ENCODE results near the gene RBM17. TPM values are rescaled to one million over a fixed set of nuclear protein-coding genes. Genes with fewer than 3 reads are reported as not detected.
A peak's percentile ranks its signal among the peaks of the same experiment; 100 is the strongest.

RBM17 gene
- total RNA-seq, 1 experiment from 2014 or later, result 160 TPM

DNA sequence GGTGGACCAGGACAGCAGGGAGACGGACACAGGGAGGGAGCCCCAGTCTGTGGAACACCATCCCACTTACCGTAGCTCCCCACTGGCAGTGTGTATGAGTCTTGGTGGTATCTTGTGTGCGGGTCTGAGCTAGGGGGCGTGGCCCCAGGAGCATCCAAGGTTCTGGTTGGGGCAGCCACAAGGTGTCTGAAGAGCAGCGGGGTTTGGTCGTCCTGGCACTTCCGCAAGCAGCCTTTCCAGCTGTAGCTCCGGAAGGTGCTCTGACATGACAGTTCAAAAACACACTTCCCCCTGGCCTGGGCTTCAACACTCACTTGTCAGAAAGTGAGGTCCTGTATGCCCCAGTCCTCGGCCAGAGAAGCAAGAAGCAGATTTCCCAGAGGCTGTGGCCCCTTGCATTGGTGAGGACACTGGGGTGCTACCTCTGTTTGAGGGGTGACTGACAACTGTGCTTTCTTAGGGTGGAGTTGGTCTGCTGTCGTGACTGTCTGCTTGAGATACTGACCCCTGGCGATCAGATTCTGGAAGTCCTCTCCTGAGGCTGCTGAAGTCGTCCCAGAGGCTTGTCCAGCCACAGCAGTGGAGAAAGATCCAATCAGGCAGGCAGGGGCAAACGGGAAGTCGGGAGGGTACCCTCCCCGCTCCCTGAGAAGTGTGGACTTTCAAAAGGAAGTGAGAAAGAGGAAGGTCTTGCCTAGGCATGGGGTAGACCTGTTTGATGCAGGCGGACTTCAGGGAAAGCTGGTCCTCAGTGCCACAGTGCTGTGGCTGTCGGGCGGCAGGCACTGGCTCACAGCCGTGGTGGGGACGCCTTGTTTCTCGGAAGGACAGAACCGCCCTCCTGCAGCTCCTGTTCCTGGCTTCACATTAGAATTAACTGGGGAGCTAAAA lies 62.5 kb downstream of the RBM17 start:
- ChIA-PET POLR2A (interaction anchor here (0.6 to 1.5 kb wide), 4 partner anchors 51 to 433 kb away, joined by 3 to 4 read pairs (median 3); no protein-coding TSS in a partner anchor), CTCF (interaction anchor here (0.6 to 2.8 kb wide), 23 partner anchors 8 to 1485 kb away, joined by 3 to 21 read pairs (median 5); partner anchors contain the start of genes FBH1 and PFKFB3)
- Mint-ChIP-seq H3K27ac (0 out of 2 replicates have a peak overlapping the region, but pooled peaks have one; percentile 81), H3K4me3 (no peak overlapping the region), H3K9me3 (no peaks in the 10 kb centered on the region), H3K4me1 (peaks cover 33% of the 10 kb centered on the region), H3K36me3 (no peaks in the 10 kb centered on the region), H3K27me3 (ENCODE audit: low read depth) (no peaks in the 10 kb centered on the region)
- TF ChIP-seq, protein P1, sequence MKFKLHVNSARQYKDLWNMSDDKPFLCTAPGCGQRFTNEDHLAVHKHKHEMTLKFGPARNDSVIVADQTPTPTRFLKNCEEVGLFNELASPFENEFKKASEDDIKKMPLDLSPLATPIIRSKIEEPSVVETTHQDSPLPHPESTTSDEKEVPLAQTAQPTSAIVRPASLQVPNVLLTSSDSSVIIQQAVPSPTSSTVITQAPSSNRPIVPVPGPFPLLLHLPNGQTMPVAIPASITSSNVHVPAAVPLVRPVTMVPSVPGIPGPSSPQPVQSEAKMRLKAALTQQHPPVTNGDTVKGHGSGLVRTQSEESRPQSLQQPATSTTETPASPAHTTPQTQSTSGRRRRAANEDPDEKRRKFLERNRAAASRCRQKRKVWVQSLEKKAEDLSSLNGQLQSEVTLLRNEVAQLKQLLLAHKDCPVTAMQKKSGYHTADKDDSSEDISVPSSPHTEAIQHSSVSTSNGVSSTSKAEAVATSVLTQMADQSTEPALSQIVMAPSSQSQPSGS (CRISPR knock-in tag; IDR thresholded peaks at IDR 0.05; ENCODE audit: borderline replicate concordance, low read depth), result no peak
- TF ChIP-seq NR1H2 (CRISPR knock-in tag; IDR thresholded peaks at IDR 0.05) (no peak), SMAD3 (CRISPR knock-in tag; IDR thresholded peaks at IDR 0.05; ENCODE audit: borderline replicate concordance) (no peak), ZNF138 (CRISPR knock-in tag; conservative IDR thresholded peaks at IDR 0.05) (no peak), JUN (CRISPR knock-in tag; IDR thresholded peaks at IDR 0.05) (no peak), ZNF416 (CRISPR knock-in tag; IDR thresholded peaks at IDR 0.05) (no peak), TCF7 (CRISPR knock-in tag; IDR thresholded peaks at IDR 0.05; ENCODE audit: low read depth) (no peak), KAT7 (CRISPR knock-in tag; IDR thresholded peaks at IDR 0.05; ENCODE audit: borderline replicate concordance) (no peak), SP1 (CRISPR knock-in tag; conservative IDR thresholded peaks at IDR 0.05) (0 out of 2 replicates have a peak, but pooled peaks have one; percentile 17)
- TF ChIP-seq, protein P2, sequence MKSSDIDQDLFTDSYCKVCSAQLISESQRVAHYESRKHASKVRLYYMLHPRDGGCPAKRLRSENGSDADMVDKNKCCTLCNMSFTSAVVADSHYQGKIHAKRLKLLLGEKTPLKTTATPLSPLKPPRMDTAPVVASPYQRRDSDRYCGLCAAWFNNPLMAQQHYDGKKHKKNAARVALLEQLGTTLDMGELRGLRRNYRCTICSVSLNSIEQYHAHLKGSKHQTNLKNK (CRISPR knock-in tag; IDR thresholded peaks at IDR 0.05), result no peak
- TF ChIP-seq, protein P3, sequence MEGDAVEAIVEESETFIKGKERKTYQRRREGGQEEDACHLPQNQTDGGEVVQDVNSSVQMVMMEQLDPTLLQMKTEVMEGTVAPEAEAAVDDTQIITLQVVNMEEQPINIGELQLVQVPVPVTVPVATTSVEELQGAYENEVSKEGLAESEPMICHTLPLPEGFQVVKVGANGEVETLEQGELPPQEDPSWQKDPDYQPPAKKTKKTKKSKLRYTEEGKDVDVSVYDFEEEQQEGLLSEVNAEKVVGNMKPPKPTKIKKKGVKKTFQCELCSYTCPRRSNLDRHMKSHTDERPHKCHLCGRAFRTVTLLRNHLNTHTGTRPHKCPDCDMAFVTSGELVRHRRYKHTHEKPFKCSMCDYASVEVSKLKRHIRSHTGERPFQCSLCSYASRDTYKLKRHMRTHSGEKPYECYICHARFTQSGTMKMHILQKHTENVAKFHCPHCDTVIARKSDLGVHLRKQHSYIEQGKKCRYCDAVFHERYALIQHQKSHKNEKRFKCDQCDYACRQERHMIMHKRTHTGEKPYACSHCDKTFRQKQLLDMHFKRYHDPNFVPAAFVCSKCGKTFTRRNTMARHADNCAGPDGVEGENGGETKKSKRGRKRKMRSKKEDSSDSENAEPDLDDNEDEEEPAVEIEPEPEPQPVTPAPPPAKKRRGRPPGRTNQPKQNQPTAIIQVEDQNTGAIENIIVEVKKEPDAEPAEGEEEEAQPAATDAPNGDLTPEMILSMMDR (IDR thresholded peaks at IDR 0.05), result peak; percentile 31; the same call in 1 of the 2 replicates
- TF ChIP-seq, protein P4, sequence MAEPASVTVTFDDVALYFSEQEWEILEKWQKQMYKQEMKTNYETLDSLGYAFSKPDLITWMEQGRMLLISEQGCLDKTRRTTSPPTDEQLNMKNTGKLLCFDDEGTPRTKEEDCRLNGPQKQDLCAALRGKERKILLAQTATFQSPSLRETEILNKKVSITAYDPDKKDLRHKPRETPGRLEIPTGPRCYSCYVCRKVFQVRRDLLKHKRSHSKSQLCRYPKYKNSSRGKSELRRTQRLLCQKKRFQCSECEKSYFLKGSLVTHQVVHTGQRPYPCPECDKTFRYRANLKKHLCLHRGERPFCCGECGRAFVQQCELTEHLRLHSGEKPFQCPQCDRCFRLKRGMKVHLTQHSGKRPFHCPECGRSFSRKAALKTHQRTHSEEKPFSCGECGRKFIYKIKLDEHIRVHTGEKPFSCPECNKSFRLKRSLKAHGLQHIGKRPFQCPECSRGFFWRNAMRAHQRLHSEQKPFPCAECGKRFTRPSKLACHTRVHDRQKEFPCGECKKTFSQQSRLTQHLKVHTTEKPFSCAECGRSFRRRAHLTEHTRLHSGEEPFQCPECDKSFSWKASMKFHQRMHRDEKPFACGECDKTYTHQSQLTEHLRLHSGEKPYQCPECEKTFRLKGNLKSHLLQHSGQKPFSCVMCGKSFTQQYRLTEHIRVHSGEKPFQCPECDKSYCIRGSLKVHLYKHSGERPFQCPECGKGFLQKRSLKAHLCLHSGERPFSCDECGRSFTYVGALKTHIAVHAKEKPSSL (CRISPR knock-in tag; conservative IDR thresholded peaks at IDR 0.05), result no peak
- ATAC-seq (peak; percentile 95), DNase-seq (ENCODE audit: low spot score) (peak; percentile 75)

DNA sequence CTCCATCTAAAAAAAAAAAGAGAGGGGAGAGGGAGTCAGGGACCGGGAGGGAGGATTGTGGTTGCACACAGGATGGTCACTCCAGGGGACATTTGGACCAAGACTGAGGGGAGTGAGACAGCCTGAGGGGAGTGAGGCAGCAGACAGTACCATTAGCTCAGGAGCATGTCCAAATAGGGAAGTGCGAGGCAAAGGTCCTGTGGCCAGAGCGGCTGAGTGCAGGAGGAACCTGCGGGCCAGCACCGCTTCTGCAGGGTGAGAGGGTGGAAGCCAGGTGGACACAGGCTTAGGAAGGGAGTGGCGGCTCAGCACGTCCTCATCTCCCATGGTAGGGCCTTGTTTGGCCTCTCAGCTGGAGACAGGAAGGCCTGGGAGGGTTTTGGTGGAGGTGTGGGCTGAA lies 65.0 kb downstream of the RBM17 start:
- H3K4me1 Mint-ChIP-seq, result peaks cover 27% of the 10 kb centered on the region
- CTCF ChIA-PET, result interaction anchor here (0.9 to 1.1 kb wide), 2 partner anchors 8 to 46 kb away, joined by 3 to 4 read pairs; no protein-coding TSS in a partner anchor
- H3K4me3 Mint-ChIP-seq, result no peak overlapping the region
- H3K27ac Mint-ChIP-seq, result no peak overlapping the region
- ATAC-seq (no peak), DNase-seq (ENCODE audit: low spot score) (no peak)
- H3K27me3 Mint-ChIP-seq (ENCODE audit: low read depth), result no peaks in the 10 kb centered on the region
- H3K9me3 Mint-ChIP-seq, result no peaks in the 10 kb centered on the region
- H3K36me3 Mint-ChIP-seq, result no peaks in the 10 kb centered on the region
- POLR2A ChIA-PET, result no interaction called here
- TF ChIP-seq HMGA2 (CRISPR knock-in tag; IDR thresholded peaks at IDR 0.05) (no peak), NFE2L1 (CRISPR knock-in tag; IDR thresholded peaks at IDR 0.05) (no peak), ZBTB21 (CRISPR knock-in tag; IDR thresholded peaks at IDR 0.05; ENCODE audit: borderline replicate concordance) (no peak), NFATC4 (CRISPR knock-in tag; IDR thresholded peaks at IDR 0.05) (no peak)
- TF ChIP-seq, protein P5, sequence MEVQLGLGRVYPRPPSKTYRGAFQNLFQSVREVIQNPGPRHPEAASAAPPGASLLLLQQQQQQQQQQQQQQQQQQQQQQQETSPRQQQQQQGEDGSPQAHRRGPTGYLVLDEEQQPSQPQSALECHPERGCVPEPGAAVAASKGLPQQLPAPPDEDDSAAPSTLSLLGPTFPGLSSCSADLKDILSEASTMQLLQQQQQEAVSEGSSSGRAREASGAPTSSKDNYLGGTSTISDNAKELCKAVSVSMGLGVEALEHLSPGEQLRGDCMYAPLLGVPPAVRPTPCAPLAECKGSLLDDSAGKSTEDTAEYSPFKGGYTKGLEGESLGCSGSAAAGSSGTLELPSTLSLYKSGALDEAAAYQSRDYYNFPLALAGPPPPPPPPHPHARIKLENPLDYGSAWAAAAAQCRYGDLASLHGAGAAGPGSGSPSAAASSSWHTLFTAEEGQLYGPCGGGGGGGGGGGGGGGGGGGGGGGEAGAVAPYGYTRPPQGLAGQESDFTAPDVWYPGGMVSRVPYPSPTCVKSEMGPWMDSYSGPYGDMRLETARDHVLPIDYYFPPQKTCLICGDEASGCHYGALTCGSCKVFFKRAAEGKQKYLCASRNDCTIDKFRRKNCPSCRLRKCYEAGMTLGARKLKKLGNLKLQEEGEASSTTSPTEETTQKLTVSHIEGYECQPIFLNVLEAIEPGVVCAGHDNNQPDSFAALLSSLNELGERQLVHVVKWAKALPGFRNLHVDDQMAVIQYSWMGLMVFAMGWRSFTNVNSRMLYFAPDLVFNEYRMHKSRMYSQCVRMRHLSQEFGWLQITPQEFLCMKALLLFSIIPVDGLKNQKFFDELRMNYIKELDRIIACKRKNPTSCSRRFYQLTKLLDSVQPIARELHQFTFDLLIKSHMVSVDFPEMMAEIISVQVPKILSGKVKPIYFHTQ (CRISPR knock-in tag; IDR thresholded peaks at IDR 0.05), result no peak
- TF ChIP-seq, protein P3 (IDR thresholded peaks at IDR 0.05), result no peak
- TF ChIP-seq, protein P6, sequence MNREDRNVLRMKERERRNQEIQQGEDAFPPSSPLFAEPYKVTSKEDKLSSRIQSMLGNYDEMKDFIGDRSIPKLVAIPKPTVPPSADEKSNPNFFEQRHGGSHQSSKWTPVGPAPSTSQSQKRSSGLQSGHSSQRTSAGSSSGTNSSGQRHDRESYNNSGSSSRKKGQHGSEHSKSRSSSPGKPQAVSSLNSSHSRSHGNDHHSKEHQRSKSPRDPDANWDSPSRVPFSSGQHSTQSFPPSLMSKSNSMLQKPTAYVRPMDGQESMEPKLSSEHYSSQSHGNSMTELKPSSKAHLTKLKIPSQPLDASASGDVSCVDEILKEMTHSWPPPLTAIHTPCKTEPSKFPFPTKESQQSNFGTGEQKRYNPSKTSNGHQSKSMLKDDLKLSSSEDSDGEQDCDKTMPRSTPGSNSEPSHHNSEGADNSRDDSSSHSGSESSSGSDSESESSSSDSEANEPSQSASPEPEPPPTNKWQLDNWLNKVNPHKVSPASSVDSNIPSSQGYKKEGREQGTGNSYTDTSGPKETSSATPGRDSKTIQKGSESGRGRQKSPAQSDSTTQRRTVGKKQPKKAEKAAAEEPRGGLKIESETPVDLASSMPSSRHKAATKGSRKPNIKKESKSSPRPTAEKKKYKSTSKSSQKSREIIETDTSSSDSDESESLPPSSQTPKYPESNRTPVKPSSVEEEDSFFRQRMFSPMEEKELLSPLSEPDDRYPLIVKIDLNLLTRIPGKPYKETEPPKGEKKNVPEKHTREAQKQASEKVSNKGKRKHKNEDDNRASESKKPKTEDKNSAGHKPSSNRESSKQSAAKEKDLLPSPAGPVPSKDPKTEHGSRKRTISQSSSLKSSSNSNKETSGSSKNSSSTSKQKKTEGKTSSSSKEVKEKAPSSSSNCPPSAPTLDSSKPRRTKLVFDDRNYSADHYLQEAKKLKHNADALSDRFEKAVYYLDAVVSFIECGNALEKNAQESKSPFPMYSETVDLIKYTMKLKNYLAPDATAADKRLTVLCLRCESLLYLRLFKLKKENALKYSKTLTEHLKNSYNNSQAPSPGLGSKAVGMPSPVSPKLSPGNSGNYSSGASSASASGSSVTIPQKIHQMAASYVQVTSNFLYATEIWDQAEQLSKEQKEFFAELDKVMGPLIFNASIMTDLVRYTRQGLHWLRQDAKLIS (CRISPR knock-in tag; IDR thresholded peaks at IDR 0.05; ENCODE audit: borderline replicate concordance), result no peak
